IPS DF 6.9 (cell line): ENCODE measurements around the gene AQR.
"Not testable (repeated sequence)": the region's sequence is repeated elsewhere in the genome, so short reads cannot be mapped to it uniquely, and the experiment has no call there.

Experiments used
- DNase-seq: peaks from one replicate; pipeline ENCODE4 v3.0.0-alpha.2; 2013; ENCODE audit warnings: low read depth, low spot score
- H3K27ac ChIP-seq: one replicate; pipeline ENCODE4 v1.5.1; 2013; ENCODE audit warnings: low read length, control low read depth
- H3K27me3 ChIP-seq: 2 replicates; pipeline ENCODE4 v1.6.1; 2013; ENCODE audit warnings: mild to moderate bottlenecking, low read length; ENCODE audit not compliant: control insufficient read depth, insufficient read depth
- H3K36me3 ChIP-seq: 2 replicates; pipeline ENCODE4 v1.6.1; 2013; ENCODE audit warnings: low read length; ENCODE audit not compliant: control insufficient read depth, insufficient read depth
- H3K4me1 ChIP-seq: 2 replicates; pipeline ENCODE4 v1.6.1; 2013; ENCODE audit warnings: low read length; ENCODE audit not compliant: control insufficient read depth, insufficient read depth
- H3K4me3 ChIP-seq: 2 replicates; pipeline ENCODE4 v1.5.1; 2013; ENCODE audit warnings: mild to moderate bottlenecking, low read length
- H3K9me3 ChIP-seq: 2 replicates; pipeline ENCODE4 v1.6.1; 2013; ENCODE audit warnings: low read length, inconsistent platforms; ENCODE audit not compliant: control insufficient read depth, insufficient read depth
- WGBS: extraction: QIAGEN DNeasy Blood & Tissue Kit; methylation state at CpG from one replicate; pipeline ENCODE4 v1.1.7; 2013; ENCODE audit warnings: mixed read lengths, missing lambda C conversion rate; ENCODE audit not compliant: insufficient read length, insufficient coverage; 5-methylcytosine and 5-hydroxymethylcytosine counted together

AQR gene

GRCh38 chr15:34988027-34988902 lies 18.7 kb upstream of the AQR start, which contains the start of gene ZNF770:
ZNF770 (minus strand) TSS chr15:34988287; CDS start chr15:34983434, 4,853 bp downstream.
- no CpG with 5 or more reads among the region's 60 CpGs for WGBS
- no peak for DNase-seq
- H3K9me3 ChIP-seq, result no peaks in the 10 kb centered on the region
- H3K4me1 ChIP-seq, result no peaks in the 10 kb centered on the region
- H3K27ac ChIP-seq, result no peak within 1 kb of the TSS
- H3K4me3 ChIP-seq, result peak within 1 kb of the TSS; percentile 64
- no peaks in the 10 kb centered on the region for H3K36me3 ChIP-seq
- no peaks in the 10 kb centered on the region for H3K27me3 ChIP-seq

GRCh38 chr15:34987609-34988026 lies 18.1 kb upstream of the AQR start:
- H3K27ac ChIP-seq, result no peak overlapping the region
- H3K9me3 ChIP-seq, result no peaks in the 10 kb centered on the region
- no peaks in the 10 kb centered on the region for H3K4me1 ChIP-seq
- peak overlapping the region; percentile 64 for H3K4me3 ChIP-seq
- no peak for DNase-seq
- H3K27me3 ChIP-seq, result no peaks in the 10 kb centered on the region
- no CpG with 5 or more reads among the region's 16 CpGs for WGBS
- H3K36me3 ChIP-seq, result no peaks in the 10 kb centered on the region; the same call in 1 of the 2 replicates

- no peaks in the 10 kb centered on the region; the same call in 1 of the 2 replicates for H3K36me3 ChIP-seq
- no CpG with 5 or more reads among the region's 9 CpGs for WGBS
- H3K27ac ChIP-seq, result no peak overlapping the region
- H3K4me1 ChIP-seq, result no peaks in the 10 kb centered on the region
- H3K4me3 ChIP-seq, result peak overlapping the region; percentile 64; the same call in 1 of the 2 replicates
- no peaks in the 10 kb centered on the region for H3K27me3 ChIP-seq
- no peaks in the 10 kb centered on the region for H3K9me3 ChIP-seq
- no peak for DNase-seq
Measured at GRCh38 chr15:34986771-34987480, 17.4 kb upstream of the AQR start.

- Histone ChIP-seq H3K27me3 (no peaks in the 10 kb centered on the region), H3K9me3 (no peaks in the 10 kb centered on the region), H3K4me1 (no peaks in the 10 kb centered on the region), H3K27ac (no peak overlapping the region), H3K36me3 (no peaks in the 10 kb centered on the region; the same call in 1 of the 2 replicates), H3K4me3 (peak overlapping the region; percentile 64; the same call in 1 of the 2 replicates)
- no peak for DNase-seq
- no CpG with 5 or more reads among the region's 1 CpG for WGBS
Measured at GRCh38 chr15:34986326-34986725, 16.8 kb upstream of the AQR start.

- no peak overlapping the region for H3K4me3 ChIP-seq
- H3K27me3 ChIP-seq, result no peaks in the 10 kb centered on the region
- H3K36me3 ChIP-seq, result no peaks in the 10 kb centered on the region; the same call in 1 of the 2 replicates
- no peaks in the 10 kb centered on the region for H3K4me1 ChIP-seq
- no CpG with 5 or more reads among the region's 9 CpGs for WGBS
- H3K27ac ChIP-seq, result no peak overlapping the region
- no peak for DNase-seq
- no peaks in the 10 kb centered on the region for H3K9me3 ChIP-seq
Measured at GRCh38 chr15:34984889-34985630, 15.5 kb upstream of the AQR start.

GRCh38 chr15:34976743-34977142 lies 7.2 kb upstream of the AQR start:
- no peak overlapping the region for H3K27ac ChIP-seq
- H3K36me3 ChIP-seq, result no peaks in the 10 kb centered on the region
- no CpG with 5 or more reads among the region's 2 CpGs for WGBS

GRCh38 chr15:34976073-34976472 lies 6.5 kb upstream of the AQR start:
- no CpG with 5 or more reads among the region's 2 CpGs for WGBS
- Histone ChIP-seq H3K4me3 (no peak overlapping the region), H3K27me3 (no peaks in the 10 kb centered on the region), H3K4me1 (no peaks in the 10 kb centered on the region), H3K27ac (no peak overlapping the region), H3K36me3 (no peaks in the 10 kb centered on the region), H3K9me3 (no peaks in the 10 kb centered on the region)
- DNase-seq, result no peak

More at GRCh38 chr15:34976743-34977142, 7.2 kb upstream of the AQR start:
- Histone ChIP-seq H3K9me3 (no peaks in the 10 kb centered on the region), H3K4me1 (no peaks in the 10 kb centered on the region), H3K27me3 (no peaks in the 10 kb centered on the region), H3K4me3 (no peak overlapping the region)
- DNase-seq, result no peak

- no peaks in the 10 kb centered on the region for H3K36me3 ChIP-seq
- no peak overlapping the region for H3K4me3 ChIP-seq
- no peak for DNase-seq
- H3K9me3 ChIP-seq, result no peaks in the 10 kb centered on the region
- no peaks in the 10 kb centered on the region for H3K27me3 ChIP-seq
- H3K27ac ChIP-seq, result no peak overlapping the region
- WGBS, result no CpG with 5 or more reads among the region's 2 CpGs
- H3K4me1 ChIP-seq, result peaks cover under 1% of the 10 kb centered on the region; the same call in 1 of the 2 replicates
Measured at GRCh38 chr15:34973512-34973911, 4.0 kb upstream of the AQR start.

- H3K27me3 ChIP-seq, result not testable (repeated sequence)
Measured at GRCh38 chr15:34970098-34970643, 629 bp upstream of the AQR start.

GRCh38 chr15:34964277-34964676 lies 5.3 kb downstream of the AQR start:
- Histone ChIP-seq H3K4me3 (no peak overlapping the region), H3K4me1 (peaks cover 2% of the 10 kb centered on the region; the same call in 1 of the 2 replicates), H3K27me3 (no peaks in the 10 kb centered on the region), H3K9me3 (no peaks in the 10 kb centered on the region), H3K27ac (no peak overlapping the region), H3K36me3 (peaks cover 3% of the 10 kb centered on the region; the same call in 1 of the 2 replicates)
- DNase-seq, result no peak
- WGBS, result no CpG with 5 or more reads among the region's 2 CpGs

More at GRCh38 chr15:34970098-34970643, 629 bp upstream of the AQR start:
- H3K27ac ChIP-seq, H3K4me1 ChIP-seq, DNase-seq, H3K9me3 ChIP-seq, H3K36me3 ChIP-seq: not testable (repeated sequence)
- H3K4me3 ChIP-seq, result peak overlapping the region; percentile 11; the same call in 1 of the 2 replicates
- no CpG with 5 or more reads among the region's 21 CpGs for WGBS
